A673 (cell line): ENCODE measurements around the gene KCTD5. TPM values are rescaled to one million over a fixed set of nuclear protein-coding genes. Genes with fewer than 3 reads are reported as not detected.
"Not testable (repeated sequence)": the region's sequence is repeated elsewhere in the genome, so short reads cannot be mapped to it uniquely, and the experiment has no call there.

Experiments used
- BruUV-seq: library from RNA; stranded (reverse); fragments of 400-500 nt; replicated peaks from 2 replicates; lab custom pipeline; 2021; lab: Mats Ljungman, UMichigan
- CTCF ChIA-PET: fragments of 300-600 bp; sonication (Branson Sonifier 250); formaldehyde crosslinking; loops from one replicate; lab custom pipeline; 2022; ENCODE audit warnings: antibody characterized with exemption; lab: Charles Lee
- POLR2A ChIA-PET: fragments of 300-600 bp; sonication (Branson Sonifier 250); formaldehyde crosslinking; loops from one replicate; lab custom pipeline; 2022; ENCODE audit warnings: antibody characterized with exemption; ENCODE audit not compliant: low non-redundant PET; lab: Charles Lee
- DNase-seq: peaks from one replicate; pipeline ENCODE4 v3.0.0-alpha.2; 2015; ENCODE audit warnings: low spot score
- H3K27ac ChIP-seq: fragments of 200-600 bp; sonication (generic); 2 replicates; pipeline ENCODE4 v1.5.1; 2016; ENCODE audit warnings: mixed run types, low read depth, mild to moderate bottlenecking, mixed read lengths, antibody characterized with exemption, low read length; ENCODE audit not compliant: poor library complexity, severe bottlenecking
- H3K27me3 ChIP-seq: fragments of 200-600 bp; sonication (generic); replicated peaks from 2 replicates; pipeline ENCODE4 v1.6.1; 2017; ENCODE audit warnings: mixed run types, low read depth, mild to moderate bottlenecking, mixed read lengths, antibody characterized with exemption, low read length; ENCODE audit not compliant: insufficient read depth, poor library complexity
- H3K36me3 ChIP-seq: fragments of 200-600 bp; sonication (generic); 2 replicates; pipeline ENCODE4 v1.6.1; 2016; ENCODE audit warnings: mixed run types, mild to moderate bottlenecking, mixed read lengths, antibody characterized with exemption, low read length; ENCODE audit not compliant: insufficient read depth, poor library complexity, severe bottlenecking
- H3K4me1 ChIP-seq: fragments of 200-600 bp; sonication (generic); 2 replicates; pipeline ENCODE4 v1.6.1; 2017; ENCODE audit warnings: mixed run types, mild to moderate bottlenecking, mixed read lengths, antibody characterized with exemption, low read length; ENCODE audit not compliant: insufficient read depth, poor library complexity, severe bottlenecking
- H3K4me3 ChIP-seq: fragments of 200-600 bp; sonication (generic); 2 replicates; pipeline ENCODE4 v1.5.1; 2016; ENCODE audit warnings: low read depth, mixed run types, mild to moderate bottlenecking, mixed read lengths, low read length; ENCODE audit not compliant: poor library complexity, severe bottlenecking
- H3K9me3 ChIP-seq: fragments of 200-600 bp; sonication (generic); 2 replicates; pipeline ENCODE4 v1.6.1; 2016; ENCODE audit warnings: mixed run types, low read depth, mild to moderate bottlenecking, mixed read lengths, antibody characterized with exemption, low read length; ENCODE audit not compliant: poor library complexity, severe bottlenecking
- CTCF ChIP-seq: fragments of 300-800, 200-600 bp; sonication (generic); conservative IDR thresholded peaks from 2 replicates; pipeline ENCODE4 v1.5.1; 2017; ENCODE audit warnings: low read depth, mild to moderate bottlenecking, antibody characterized with exemption, low read length, moderate library complexity, mixed read lengths
- EZH2 ChIP-seq: fragments of 200-600 bp; sonication (generic); IDR thresholded peaks from 2 replicates; pipeline ENCODE4 v1.6.1; 2017; ENCODE audit warnings: borderline replicate concordance, low read depth, mild to moderate bottlenecking, mixed read lengths, antibody characterized with exemption, low read length; ENCODE audit not compliant: poor library complexity, severe bottlenecking
- intact Hi-C: fragments of 100-400 bp; cut with micrococcal nuclease; formaldehyde crosslinking; loops from one replicate; pipeline ENCODE4 v1.10.0; 2022; ENCODE audit not compliant: unreplicated experiment
- total RNA-seq: library from RNA; stranded (reverse); gene quantifications from 2 replicates; pipeline ENCODE4 v1.2.3, GENCODE V29; 2021

Gene KCTD5
- total RNA-seq, 1 experiment from 2014 or later: 35.6 TPM

DNA sequence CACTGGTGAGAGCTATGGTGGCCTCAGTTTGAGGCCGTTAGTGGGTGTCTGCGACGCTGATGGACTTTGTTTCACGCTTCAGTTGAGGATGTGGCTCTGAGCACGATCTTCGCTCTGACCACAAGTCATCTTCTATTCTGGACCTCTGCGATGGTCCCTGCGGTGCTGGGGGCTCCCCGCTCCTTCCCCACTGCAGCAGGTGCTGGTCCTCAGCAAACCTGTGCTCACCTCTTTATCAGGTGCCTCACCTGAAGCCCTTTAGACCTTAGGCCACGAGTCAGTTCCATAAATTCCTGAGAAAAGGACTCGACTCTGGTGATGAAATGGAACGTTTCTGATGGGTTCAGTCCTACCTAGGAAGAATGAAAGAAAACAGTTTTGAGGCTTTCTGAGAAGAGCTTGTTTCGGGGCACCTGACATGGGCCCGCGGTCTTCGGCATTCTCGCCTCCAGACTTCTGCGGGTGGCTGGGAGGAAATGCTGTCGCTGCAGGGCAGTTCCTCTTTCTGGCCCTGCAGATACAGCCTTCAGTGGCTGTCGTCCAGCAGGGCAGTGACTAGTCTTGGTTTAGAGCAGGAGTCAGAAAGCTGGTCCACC lies 4.7 kb downstream of the KCTD5 start:
- POLR2A ChIA-PET: no interaction called here

DNA sequence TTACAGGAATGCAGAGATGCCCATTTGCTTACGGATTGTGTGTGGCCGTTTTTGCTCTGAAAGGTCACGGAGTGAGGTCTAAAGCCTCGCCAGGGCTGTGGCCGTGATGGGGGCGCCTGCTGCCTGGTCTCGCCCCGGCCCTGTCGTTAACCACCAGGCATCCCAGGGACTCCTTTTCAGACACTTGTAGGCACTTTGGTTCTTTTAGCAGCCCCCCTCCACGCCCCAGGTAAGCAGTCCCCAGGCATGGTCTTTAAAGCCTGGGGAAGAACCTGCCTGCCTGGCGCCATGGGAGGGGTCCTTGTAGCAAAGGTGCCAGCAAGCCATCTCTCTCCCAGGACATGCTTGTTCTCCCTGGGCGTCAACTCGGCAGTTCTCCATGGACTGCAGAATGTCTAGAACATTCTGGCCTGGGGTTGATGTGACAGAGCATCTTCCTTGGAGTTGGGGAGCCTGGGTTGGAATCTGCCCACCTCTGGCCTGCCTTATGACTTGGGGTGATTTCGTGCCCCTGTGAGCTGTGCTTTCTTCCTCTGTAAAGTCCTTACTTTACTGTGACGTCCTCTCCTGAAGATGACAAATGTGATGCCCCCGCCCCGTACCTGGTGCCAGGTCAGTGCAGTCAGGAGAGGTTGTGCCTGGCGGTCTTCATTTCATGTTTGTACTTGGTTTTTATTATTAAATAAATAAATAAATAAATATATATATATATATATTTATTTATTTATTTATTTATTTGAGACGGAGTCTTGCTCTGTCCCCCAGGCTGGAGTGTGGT lies 5.4 kb downstream of the KCTD5 start:
- DNase-seq: no peak
- CTCF ChIA-PET: no interaction called here
- H3K9me3 ChIP-seq: no peaks in the 10 kb centered on the region
- intact Hi-C loops: no loop called here
- no peaks in the 10 kb centered on the region for H3K36me3 ChIP-seq
- TF ChIP-seq EZH2: no peak
- no peak for TF ChIP-seq CTCF
- POLR2A ChIA-PET: no interaction called here
- H3K27me3 ChIP-seq: no peaks in the 10 kb centered on the region
- no TSS peak for BruUV-seq
- no peak overlapping the region for H3K27ac ChIP-seq
- H3K4me3 ChIP-seq: no peak overlapping the region
- H3K4me1 ChIP-seq: no peaks in the 10 kb centered on the region

More for the DNA sequence above, 4.7 kb downstream of the KCTD5 start:
- no peaks in the 10 kb centered on the region for H3K36me3 ChIP-seq
- no peaks in the 10 kb centered on the region for H3K9me3 ChIP-seq
- BruUV-seq: no TSS peak
- no peak overlapping the region for H3K27ac ChIP-seq
- DNase-seq: no peak
- no peak overlapping the region for H3K4me3 ChIP-seq
- no peak for TF ChIP-seq EZH2
- H3K4me1 ChIP-seq: no peaks in the 10 kb centered on the region
- CTCF ChIA-PET: no interaction called here
- no peaks in the 10 kb centered on the region for H3K27me3 ChIP-seq
- intact Hi-C loops: no loop called here

DNA sequence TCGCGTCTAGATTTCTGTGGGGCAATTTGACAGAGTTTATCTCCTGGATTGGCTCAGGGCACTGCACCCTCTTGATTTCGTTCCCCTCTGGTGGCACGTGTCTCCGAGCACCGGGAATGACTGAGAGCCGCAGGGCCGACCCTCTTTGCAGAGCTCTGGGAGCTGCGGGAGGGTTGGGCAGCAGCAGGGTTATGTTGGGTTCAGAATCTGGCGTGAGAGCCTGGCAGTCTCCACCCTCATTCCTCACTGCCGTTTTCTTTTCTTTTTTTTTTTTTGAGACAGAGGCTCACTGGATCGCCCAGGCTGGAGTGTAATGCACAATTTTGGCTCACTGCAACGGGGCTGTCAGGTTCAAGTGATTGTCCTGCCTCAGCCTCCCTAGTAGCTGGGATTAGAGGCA lies 7.1 kb downstream of the KCTD5 start:
- intact Hi-C loops, H3K9me3 ChIP-seq, H3K4me3 ChIP-seq, BruUV-seq, CTCF ChIA-PET, DNase-seq, H3K27me3 ChIP-seq, POLR2A ChIA-PET, H3K27ac ChIP-seq, H3K36me3 ChIP-seq, H3K4me1 ChIP-seq: not testable (repeated sequence)

DNA sequence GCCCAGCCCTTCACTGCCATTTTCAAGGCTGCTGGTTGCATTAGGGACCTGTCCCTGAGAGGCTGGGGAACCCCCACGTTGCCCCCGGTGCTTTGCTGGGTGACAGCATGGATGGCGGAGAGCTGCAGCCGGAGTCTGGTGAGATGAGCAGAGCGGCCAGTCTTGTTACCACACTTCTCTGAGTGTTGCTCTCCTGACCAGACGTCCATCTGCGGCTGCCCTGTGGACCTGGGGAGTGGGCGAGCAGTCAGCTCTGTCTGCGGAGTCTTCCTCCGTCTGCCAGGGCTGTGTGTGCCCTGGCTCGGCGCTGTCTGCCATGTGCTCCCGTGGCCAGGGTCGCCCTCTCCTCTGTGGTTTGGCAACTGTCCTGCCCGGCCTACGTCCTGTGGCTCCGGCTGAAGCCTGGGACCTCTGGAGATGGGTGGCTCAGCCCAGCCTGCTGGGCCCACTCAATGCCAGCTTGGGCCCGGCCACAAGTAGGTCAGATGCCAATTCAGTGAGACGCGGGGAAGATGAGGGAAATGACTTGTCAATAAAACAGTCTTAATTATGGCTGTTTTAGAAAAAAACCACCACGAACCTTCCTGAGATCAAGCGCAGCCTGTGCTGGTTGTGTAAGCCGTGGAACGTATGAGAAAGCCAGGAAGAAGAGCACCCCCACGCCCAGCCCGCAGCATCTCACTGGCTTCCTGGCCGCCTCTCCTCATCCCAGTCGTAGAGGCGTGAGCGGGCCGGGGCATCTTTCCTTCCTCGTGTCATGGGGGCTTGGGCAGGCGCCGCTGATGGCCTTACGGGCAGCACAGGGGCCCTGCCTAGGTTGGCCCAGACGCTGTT lies 7.9 kb downstream of the KCTD5 start:
- no peak overlapping the region for H3K27ac ChIP-seq
- intact Hi-C loops: no loop called here
- no TSS peak for BruUV-seq
- CTCF ChIA-PET: no interaction called here
- H3K4me1 ChIP-seq: no peaks in the 10 kb centered on the region
- POLR2A ChIA-PET: no interaction called here
- no peaks in the 10 kb centered on the region for H3K9me3 ChIP-seq
- no peak overlapping the region for H3K4me3 ChIP-seq
- TF ChIP-seq CTCF (no peak), EZH2 (no peak)
- H3K36me3 ChIP-seq: no peaks in the 10 kb centered on the region
- H3K27me3 ChIP-seq: no peaks in the 10 kb centered on the region
- DNase-seq: no peak
